HuH-7.5 (cell line): ENCODE data around the gene NKAIN4.
A peak's percentile ranks its signal among the peaks of the same experiment; 100 is the strongest.

ENCODE experiments used
- DNase-seq: peaks from one replicate; pipeline ENCODE4 v3.0.0; 2011; ENCODE audit warnings: low spot score

Gene NKAIN4

DNA sequence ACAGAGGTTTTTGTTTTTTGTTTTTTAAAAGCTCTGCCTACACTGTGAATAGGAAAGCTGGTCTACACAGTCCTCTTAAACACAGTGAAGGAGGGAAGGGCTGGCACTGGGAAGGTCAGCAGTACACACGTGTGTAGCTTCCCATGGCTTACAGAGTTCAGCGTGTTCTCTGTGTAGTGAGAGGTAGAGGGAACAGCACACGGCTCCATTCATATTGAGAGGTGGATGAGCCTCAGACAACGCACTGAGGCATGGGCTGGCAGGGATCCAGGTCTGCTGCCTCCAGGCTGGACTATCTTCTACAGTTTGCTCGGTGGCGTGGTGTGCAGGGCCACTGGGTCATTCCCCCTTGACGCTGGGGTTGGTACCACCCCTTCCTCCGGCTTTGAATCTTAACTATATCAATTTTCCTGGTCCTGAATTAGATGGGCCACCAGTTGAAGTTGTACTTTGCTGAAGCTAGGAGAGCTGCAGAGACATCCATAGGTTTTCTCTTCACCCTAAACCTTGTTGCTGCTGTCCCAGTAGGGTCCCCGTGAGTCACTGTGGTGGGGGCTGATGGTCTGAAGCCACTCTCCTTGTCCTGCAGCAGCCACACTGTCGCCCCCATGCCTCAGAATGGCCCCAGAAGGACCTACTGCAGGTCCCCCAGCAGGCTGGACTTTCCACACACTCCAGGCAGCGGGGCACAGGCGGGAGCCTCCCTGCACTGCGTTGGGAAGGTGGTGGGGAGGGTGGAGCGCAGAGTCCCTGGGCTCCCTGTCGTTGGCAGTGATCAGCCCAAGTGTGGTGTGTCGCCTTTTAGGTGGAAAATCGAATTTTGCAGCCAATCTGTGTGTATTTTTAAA, 20.3 kb upstream of the NKAIN4 start:
- DNase-seq: no peak

DNA sequence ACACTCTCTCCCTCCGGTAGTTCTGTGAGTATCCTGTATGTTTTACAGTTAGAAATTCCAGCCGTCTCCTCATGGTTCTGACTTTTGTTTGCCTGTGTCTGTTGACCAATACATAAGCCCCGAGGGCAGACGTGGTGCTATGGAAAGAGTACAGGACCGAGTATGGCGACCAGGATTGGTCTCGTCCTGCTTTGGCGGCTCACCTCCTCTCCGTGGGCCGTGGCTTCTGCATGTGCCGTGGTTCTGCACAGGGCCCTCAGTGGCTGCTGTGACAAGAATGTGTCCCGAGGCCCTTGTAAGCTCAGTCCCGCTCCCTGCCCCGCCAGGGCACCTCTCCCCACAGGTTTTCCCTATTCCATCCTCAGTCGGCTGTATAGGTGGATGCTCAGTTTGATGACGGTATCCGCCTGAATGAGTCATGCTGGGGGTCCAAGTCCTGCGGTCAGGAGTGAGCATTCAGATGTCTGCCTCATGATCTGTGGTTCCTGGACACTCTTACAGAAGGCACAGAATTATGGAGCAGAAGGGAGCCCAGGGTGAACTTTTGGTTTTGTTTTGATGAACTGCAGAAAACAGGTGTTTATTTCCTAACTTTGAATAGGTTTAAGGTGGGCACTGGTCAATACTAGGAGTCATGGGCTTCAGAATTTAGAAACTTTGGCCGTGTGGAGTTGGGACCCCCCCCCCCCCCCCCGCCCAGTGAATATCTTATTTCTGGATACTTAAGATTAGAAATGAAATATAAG, 19.5 kb upstream of the NKAIN4 start:
- DNase-seq: no peak

- DNase-seq: no peak
Measured at GRCh38 chr20:63273059-63273579, 18.9 kb upstream of the NKAIN4 start.

DNA sequence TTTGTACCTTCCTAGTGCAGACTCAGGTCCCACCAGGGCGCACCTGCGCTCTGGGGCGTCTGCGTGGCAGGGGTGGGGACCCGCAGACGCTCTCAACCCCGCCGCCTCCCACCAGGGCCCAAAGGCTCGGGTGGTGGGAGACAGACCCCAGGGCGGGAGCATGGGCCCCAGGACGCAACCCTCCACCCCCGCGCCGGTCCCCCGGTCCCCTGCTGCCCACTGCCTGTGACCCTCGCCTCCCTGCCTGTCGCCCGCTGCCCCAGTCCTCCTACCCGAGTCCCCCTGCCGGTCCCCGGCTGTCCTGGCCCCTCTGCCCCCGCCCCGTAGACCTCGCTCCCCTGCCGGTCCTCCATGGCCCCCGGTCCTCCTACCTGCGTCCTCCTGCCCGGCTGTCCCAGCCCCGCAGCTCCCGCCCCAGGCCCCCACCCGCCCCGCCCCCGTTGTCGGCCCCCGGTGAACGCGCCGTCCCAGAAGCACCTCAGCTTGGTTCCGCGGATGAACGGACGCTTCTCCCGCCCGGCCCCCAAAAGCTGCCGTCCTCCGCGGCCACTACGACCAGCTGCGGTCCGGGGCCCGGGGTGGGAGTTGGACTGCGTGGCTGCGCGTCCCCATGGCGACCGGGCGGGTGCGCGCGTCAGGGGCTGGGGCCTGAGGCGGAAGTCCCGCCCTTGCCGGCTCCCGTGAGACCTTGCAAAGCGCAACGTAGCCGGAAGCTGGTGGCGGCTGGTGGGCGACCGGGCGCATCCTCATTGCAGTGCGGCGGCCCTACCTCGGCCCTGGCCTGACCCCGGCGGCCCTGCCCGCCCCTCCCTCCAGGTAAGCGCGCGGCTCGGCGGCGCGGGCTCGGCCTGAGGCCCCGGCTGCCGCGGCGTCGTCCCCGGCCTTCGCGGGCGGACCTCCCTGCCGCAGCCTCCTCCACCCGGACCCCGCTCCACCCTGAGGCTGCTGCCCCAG, 18.1 kb upstream of the NKAIN4 start, which contains the start of gene ARFGAP1:
Gene ARFGAP1, plus strand, starts transcription at position 709 of the 954 bp plus-strand sequence. CDS start 2,768 bp downstream, outside the sequence.
- DNase-seq: peak; percentile 99

GRCh38 chr20:63270606-63271325, 16.5 kb upstream of the NKAIN4 start:
- DNase-seq: no peak

- DNase-seq: no peak
Measured at GRCh38 chr20:63269724-63270123, 15.5 kb upstream of the NKAIN4 start.

GRCh38 chr20:63268671-63269439, 14.6 kb upstream of the NKAIN4 start:
- DNase-seq: no peak

GRCh38 chr20:63268256-63268655, 14.0 kb upstream of the NKAIN4 start:
- no peak for DNase-seq

DNA sequence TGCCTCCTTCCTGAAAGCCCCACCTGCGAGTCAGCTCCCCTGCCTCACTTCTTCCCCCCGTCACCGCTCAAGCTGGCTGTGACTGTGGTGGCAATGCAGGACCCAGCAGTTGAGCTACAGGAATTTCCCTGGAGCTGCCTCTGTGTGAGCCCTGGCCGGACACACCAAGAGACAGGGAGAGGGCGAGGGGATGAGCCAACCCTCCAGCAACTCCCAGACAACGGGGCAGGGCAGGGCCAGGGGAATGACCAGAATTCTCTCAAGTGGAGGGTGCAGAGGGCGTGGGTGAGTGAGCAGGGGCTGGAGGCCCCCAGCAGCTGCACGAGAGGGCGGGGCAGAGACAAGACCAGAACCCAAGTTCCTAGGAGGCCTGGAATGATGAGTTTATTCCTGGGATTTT, 13.4 kb upstream of the NKAIN4 start:
- no peak for DNase-seq

DNA sequence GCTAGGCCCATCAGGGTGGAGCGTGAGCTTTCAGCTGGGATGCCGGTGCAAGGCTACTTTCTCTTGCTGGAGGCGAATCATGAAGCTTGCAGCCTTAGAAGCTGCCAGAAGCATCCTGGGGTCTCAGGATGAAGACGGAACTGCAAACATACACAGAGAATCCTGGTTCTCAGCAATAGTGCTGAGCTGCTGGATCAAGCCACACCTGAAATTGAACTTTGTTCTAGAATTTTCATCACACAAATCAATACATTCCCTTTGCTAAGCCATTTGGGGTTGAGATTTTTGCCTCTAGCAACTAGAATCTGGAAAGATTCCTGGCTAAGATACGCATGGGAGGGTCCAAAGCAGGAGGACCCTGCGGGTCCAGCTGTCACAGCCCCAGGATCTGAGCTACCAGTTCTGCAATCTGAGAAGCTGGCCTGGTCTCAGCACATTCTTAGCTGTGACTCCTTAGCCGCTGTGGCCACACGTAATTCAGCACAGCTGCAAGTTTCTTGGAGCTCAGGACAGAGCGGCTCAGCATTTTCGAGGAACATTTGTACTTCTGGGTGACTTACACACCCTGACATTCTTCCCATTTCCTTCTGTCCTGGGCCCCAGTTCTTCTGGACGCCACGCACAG, 11.7 kb upstream of the NKAIN4 start:
- DNase-seq: no peak

GRCh38 chr20:63264519-63264918, 10.3 kb upstream of the NKAIN4 start:
- DNase-seq: no peak

GRCh38 chr20:63264000-63264399, 9.7 kb upstream of the NKAIN4 start:
- DNase-seq: no peak

DNA sequence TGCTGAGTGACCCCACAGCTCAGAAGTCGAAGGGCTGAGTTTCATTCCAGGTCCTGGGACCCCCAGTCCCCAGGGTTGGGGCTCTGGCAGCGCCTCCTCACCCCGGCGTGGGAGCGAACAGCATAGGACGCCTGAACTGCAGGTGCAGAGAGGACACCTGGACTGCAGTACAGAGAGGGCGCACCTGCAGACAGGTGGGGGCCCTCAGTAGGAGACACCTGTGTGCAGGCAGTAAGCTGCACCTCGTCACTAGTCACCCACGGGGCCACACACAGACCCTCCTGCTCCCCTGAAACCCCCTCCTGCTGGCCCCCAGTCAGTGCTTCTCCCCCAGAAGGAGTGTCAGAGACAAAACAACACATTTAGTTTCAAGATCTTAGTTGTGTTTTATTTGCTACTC, 8.6 kb upstream of the NKAIN4 start:
- DNase-seq: no peak

DNA sequence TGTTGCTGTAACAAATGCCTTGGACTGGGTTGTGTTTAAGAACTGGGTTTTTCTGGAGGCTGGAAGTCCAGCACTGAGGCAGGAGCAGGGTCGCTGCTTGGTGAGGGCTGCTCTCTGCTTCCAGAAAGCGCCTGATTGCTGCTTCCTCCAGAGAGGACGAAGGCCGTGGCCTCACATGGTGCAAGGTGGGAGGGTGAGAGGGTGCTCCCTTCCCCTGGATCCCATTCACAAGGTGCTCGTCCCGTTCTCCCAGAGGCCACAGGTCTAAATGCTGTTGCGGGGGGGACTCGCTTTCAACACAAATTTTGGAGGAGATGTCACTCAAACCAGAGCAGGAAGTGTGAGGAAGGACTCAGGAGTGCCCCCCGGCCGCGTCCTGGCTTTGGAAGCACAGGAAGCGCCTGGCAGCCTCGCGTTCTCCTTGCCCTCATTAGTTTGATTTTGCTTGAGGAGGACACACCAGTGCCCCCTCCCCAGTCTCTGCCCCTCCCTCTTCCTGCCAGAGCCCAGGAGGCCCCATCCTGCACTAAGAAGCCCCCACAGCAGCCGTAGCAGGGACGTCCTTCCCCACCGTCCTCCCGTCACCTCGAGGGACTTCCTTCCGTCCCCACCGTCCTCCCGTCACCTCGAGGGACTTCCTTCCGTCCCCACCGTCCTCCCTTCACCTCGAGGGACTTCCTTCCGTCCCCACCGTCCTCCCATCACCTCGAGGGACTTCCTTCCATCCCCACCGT, 7.7 kb upstream of the NKAIN4 start:
- no peak for DNase-seq

- no peak for DNase-seq
Measured at GRCh38 chr20:63261060-63261794, 7.0 kb upstream of the NKAIN4 start.

GRCh38 chr20:63260521-63260920, 6.3 kb upstream of the NKAIN4 start:
- no peak for DNase-seq

GRCh38 chr20:63259734-63260460, 5.6 kb upstream of the NKAIN4 start:
- DNase-seq: no peak

- DNase-seq: no peak
Measured at GRCh38 chr20:63258781-63259180, 4.5 kb upstream of the NKAIN4 start.
